ENCODE results near the gene DDIT3.

Gene DDIT3

DNA sequence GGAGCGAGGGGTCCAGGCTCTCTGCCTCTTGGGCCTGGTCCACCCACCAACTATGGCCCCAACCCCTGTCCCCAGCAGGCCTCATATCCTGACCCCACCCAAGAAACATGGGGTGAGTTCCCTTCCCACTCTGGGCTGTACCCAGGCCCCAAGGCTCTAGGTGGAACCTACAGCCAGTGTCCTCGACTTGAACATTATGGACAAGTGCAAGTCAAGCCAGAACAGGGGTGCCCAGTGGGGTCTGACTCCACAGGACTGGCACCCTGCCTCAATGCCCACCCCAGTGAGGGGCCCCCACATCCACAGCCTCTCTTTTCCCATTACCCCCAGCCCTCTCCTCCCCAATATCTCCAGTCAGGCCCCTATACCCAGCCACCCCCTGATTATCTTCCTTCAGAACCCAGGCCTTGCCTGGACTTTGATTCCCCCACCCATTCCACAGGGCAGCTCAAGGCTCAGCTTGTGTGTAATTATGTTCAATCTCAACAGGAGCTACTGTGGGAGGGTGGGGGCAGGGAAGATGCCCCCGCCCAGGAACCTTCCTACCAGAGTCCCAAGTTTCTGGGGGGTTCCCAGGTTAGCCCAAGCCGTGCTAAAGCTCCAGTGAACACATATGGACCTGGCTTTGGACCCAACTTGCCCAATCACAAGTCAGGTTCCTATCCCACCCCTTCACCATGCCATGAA lies 49.2 kb downstream of the DDIT3 start:
- TF ChIP-seq TAF1 (IDR thresholded peaks at IDR 0.05; ENCODE audit: borderline replicate concordance, insufficient read depth, low read length): no peak
- TF ChIP-seq SIN3A (IDR thresholded peaks at IDR 0.05; ENCODE audit: borderline replicate concordance, insufficient read depth, low read length): no peak
- TF ChIP-seq, protein P1, sequence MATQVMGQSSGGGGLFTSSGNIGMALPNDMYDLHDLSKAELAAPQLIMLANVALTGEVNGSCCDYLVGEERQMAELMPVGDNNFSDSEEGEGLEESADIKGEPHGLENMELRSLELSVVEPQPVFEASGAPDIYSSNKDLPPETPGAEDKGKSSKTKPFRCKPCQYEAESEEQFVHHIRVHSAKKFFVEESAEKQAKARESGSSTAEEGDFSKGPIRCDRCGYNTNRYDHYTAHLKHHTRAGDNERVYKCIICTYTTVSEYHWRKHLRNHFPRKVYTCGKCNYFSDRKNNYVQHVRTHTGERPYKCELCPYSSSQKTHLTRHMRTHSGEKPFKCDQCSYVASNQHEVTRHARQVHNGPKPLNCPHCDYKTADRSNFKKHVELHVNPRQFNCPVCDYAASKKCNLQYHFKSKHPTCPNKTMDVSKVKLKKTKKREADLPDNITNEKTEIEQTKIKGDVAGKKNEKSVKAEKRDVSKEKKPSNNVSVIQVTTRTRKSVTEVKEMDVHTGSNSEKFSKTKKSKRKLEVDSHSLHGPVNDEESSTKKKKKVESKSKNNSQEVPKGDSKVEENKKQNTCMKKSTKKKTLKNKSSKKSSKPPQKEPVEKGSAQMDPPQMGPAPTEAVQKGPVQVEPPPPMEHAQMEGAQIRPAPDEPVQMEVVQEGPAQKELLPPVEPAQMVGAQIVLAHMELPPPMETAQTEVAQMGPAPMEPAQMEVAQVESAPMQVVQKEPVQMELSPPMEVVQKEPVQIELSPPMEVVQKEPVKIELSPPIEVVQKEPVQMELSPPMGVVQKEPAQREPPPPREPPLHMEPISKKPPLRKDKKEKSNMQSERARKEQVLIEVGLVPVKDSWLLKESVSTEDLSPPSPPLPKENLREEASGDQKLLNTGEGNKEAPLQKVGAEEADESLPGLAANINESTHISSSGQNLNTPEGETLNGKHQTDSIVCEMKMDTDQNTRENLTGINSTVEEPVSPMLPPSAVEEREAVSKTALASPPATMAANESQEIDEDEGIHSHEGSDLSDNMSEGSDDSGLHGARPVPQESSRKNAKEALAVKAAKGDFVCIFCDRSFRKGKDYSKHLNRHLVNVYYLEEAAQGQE (IDR thresholded peaks at IDR 0.05; ENCODE audit: insufficient read depth in 1 of 2, low read depth in 2 of 2, low read length in 2 of 2): no peak
- TF ChIP-seq POLR2AphosphoS5 (IDR thresholded peaks at IDR 0.05; ENCODE audit: low read depth, low read length): no peak
- no peak for TF ChIP-seq FOXP2 (optimal IDR thresholded peaks at IDR 0.05; ENCODE audit: borderline replicate concordance, extremely low read depth, extremely low read length, insufficient read depth)

DNA sequence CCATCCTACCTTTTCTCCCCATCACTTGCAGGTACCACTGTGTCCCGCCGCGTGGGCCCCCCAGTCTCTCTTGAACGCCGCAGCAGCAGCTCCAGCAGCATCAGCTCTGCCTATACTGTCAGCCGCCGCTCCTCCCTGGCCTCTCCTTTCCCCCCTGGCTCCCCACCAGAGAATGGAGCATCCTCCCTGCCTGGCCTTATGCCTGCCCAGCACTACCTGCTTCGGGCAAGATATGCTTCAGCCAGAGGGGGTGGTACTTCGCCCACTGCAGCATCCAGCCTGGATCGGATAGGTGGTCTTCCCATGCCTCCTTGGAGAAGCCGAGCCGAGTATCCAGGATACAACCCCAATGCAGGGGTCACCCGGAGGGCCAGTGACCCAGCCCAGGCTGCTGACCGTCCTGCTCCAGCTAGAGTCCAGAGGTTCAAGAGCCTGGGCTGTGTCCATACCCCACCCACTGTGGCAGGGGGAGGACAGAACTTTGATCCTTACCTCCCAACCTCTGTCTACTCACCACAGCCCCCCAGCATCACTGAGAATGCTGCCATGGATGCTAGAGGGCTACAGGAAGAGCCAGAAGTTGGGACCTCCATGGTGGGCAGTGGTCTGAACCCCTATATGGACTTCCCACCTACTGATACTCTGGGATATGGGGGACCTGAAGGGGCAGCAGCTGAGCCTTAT lies 49.9 kb downstream of the DDIT3 start:
- TF ChIP-seq TAF1 (IDR thresholded peaks at IDR 0.05; ENCODE audit: borderline replicate concordance, insufficient read depth, low read length) (no peak), POLR2AphosphoS5 (IDR thresholded peaks at IDR 0.05; ENCODE audit: low read depth, low read length) (no peak), FOXP2 (optimal IDR thresholded peaks at IDR 0.05; ENCODE audit: borderline replicate concordance, extremely low read depth, extremely low read length, insufficient read depth) (no peak), SIN3A (IDR thresholded peaks at IDR 0.05; ENCODE audit: borderline replicate concordance, insufficient read depth, low read length) (no peak)
- TF ChIP-seq, protein P1 (IDR thresholded peaks at IDR 0.05; ENCODE audit: insufficient read depth in 1 of 2, low read depth in 2 of 2, low read length in 2 of 2): no peak

DNA sequence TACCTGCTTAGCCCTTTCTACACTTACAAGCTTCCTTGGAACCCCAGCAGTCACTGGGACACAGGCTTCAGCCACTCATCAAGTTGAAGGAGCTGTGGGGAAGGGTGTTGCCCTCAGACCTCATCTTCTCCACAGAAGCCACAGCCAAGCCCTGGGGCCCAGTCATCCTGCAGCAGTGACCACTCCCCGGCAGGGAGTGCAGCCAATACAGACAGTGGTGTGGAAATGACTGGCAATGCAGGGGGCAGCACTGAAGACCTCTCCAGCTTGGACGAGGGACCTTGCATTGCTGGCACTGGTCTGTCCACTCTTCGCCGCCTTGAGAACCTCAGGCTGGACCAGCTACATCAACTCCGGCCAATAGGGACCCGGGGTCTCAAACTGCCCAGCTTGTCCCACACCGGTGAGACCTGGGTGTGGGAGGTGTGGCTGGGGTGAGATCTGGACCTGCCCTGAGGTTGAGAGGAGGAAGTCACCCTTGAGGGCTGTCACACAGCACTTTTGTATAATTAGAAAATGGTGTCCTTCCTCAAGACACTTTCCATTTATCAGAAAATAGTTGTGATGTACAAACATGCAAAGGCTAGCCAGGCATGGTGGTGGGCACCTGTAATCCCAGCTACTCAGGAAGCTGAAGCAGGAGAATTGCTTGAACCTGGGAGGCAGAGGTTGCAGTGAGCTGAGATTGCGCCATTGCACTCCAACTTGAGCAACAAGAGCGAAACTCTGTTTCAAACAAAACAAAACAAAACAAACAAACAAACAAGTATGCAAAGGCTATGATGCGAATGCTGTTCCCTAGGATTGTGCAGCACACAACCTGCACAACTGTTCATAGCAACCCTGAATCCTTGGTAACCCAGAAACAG lies 50.8 kb downstream of the DDIT3 start:
- no peak for TF ChIP-seq FOXP2 (optimal IDR thresholded peaks at IDR 0.05; ENCODE audit: borderline replicate concordance, extremely low read depth, extremely low read length, insufficient read depth)
- TF ChIP-seq TAF1 (IDR thresholded peaks at IDR 0.05; ENCODE audit: borderline replicate concordance, insufficient read depth, low read length): no peak
- TF ChIP-seq, protein P1 (IDR thresholded peaks at IDR 0.05; ENCODE audit: insufficient read depth in 1 of 2, low read depth in 2 of 2, low read length in 2 of 2): no peak
- TF ChIP-seq SIN3A (IDR thresholded peaks at IDR 0.05; ENCODE audit: borderline replicate concordance, insufficient read depth, low read length): no peak
- TF ChIP-seq POLR2AphosphoS5 (IDR thresholded peaks at IDR 0.05; ENCODE audit: low read depth, low read length): no peak

DNA sequence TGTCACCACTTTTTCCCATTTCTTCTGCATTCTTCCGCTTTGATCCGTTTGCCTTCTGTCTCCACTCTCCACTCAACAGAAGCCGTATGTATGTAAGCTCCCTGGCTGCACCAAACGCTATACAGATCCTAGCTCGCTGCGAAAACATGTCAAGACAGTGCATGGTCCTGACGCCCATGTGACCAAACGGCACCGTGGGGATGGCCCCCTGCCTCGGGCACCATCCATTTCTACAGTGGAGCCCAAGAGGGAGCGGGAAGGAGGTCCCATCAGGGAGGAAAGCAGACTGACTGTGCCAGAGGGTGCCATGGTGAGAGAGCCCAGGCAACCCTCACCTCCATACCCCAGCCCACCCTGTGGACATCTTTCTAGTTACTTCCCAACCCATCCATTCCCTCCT lies 52.4 kb downstream of the DDIT3 start:
- TF ChIP-seq FOXP2 (optimal IDR thresholded peaks at IDR 0.05; ENCODE audit: borderline replicate concordance, extremely low read depth, extremely low read length, insufficient read depth): no peak
- TF ChIP-seq SIN3A (IDR thresholded peaks at IDR 0.05; ENCODE audit: borderline replicate concordance, insufficient read depth, low read length): no peak
- TF ChIP-seq, protein P1 (IDR thresholded peaks at IDR 0.05; ENCODE audit: insufficient read depth in 1 of 2, low read depth in 2 of 2, low read length in 2 of 2): no peak
- TF ChIP-seq TAF1 (IDR thresholded peaks at IDR 0.05; ENCODE audit: borderline replicate concordance, insufficient read depth, low read length): no peak
- TF ChIP-seq POLR2AphosphoS5 (IDR thresholded peaks at IDR 0.05; ENCODE audit: low read depth, low read length): no peak

Data from PFSK-1 (cell line).